Suprapubic skin (tissue), 4 donors: Measurements from ENCODE around the gene ZC3H8. TPM values are rescaled to one million over a fixed set of nuclear protein-coding genes. Genes with fewer than 3 reads are reported as not detected.
"Not testable (repeated sequence)": the region's sequence is repeated elsewhere in the genome, so short reads cannot be mapped to it uniquely, and the experiment has no call there.

Source experiments
- DNase-seq, 2 donors: peaks; one replicate each; pipeline ENCODE4 v3.0.0-alpha.2; 2019; ENCODE audit warnings: low spot score in 2 of 2
- H3K27ac ChIP-seq: fragments of 200-600 bp; sonication (generic); one replicate; pipeline ENCODE4 v1.5.1; 2019
- H3K27me3 ChIP-seq: fragments of 200-600 bp; sonication (generic); one replicate; pipeline ENCODE4 v1.5.1; 2019
- H3K36me3 ChIP-seq: fragments of 200-600 bp; sonication (generic); one replicate; pipeline ENCODE4 v1.5.1; 2019
- H3K4me1 ChIP-seq: fragments of 200-600 bp; sonication (generic); one replicate; pipeline ENCODE4 v1.5.1; 2019
- H3K4me3 ChIP-seq: fragments of 200-600 bp; sonication (generic); one replicate; pipeline ENCODE4 v1.5.1; 2019; ENCODE audit warnings: mild to moderate bottlenecking
- H3K9me3 ChIP-seq: fragments of 200-600 bp; sonication (generic); one replicate; pipeline ENCODE4 v1.5.1; 2019
- EP300 ChIP-seq: sonication (generic); formaldehyde crosslinking; IDR thresholded peaks from one replicate; pipeline ENCODE4 v1.6.1; 2017; ENCODE audit warnings: antibody characterized with exemption
- POLR2A ChIP-seq, 2 donors: fragments of 450-650 bp; IDR thresholded peaks; one replicate each; pipeline ENCODE4 v1.6.1; 2017; ENCODE audit warnings: antibody characterized with exemption in 2 of 2, mild to moderate bottlenecking in 2 of 2, moderate library complexity in 2 of 2
- POLR2AphosphoS5 ChIP-seq, 3 donors: sonication (generic); formaldehyde crosslinking; IDR thresholded peaks; one replicate each; pipeline ENCODE4 v1.6.1; 2017; ENCODE audit warnings: antibody characterized with exemption in 3 of 3
- WGBS: methylation state at CpG from one replicate; pipeline ENCODE4 v1.1.5; 2018; 5-methylcytosine and 5-hydroxymethylcytosine counted together
- total RNA-seq, 4 donors: library from RNA; depleted of rRNA; stranded (reverse); fragments of >200 nt; gene quantifications; one replicate each; pipeline ENCODE4 v1.1.0, GENCODE V29; 2016
- TF ChIP-seq, protein P1 (sequence below), 2 donors: fragments of 200-600 bp in 1 of 2; fragments of 450-650 bp in 1 of 2; sonication (generic) in 1 of 2; IDR thresholded peaks; one replicate each; pipeline ENCODE4 v1.5.1; 2016 to 2019; ENCODE audit warnings: antibody characterized with exemption in 2 of 2, mild to moderate bottlenecking in 1 of 2, moderate library complexity in 1 of 2

The ZC3H8 gene
- total RNA-seq, 4 donors from 2014 or later, result 10.1 to 65.9 (median 35.2) TPM

- Histone ChIP-seq H3K27me3 (no peaks in the 10 kb centered on the region), H3K4me3 (no peak overlapping the region), H3K27ac (no peak overlapping the region), H3K36me3 (no peaks in the 10 kb centered on the region), H3K4me1 (peaks cover 4% of the 10 kb centered on the region), H3K9me3 (no peaks in the 10 kb centered on the region)
- 90% methylated on average over 8 of the region's 8 CpGs for WGBS
- TF ChIP-seq POLR2A (IDR thresholded peaks at IDR 0.05) (no peak), POLR2AphosphoS5 (IDR thresholded peaks at IDR 0.05) (no peak), EP300 (no peak)
- TF ChIP-seq, protein P1, sequence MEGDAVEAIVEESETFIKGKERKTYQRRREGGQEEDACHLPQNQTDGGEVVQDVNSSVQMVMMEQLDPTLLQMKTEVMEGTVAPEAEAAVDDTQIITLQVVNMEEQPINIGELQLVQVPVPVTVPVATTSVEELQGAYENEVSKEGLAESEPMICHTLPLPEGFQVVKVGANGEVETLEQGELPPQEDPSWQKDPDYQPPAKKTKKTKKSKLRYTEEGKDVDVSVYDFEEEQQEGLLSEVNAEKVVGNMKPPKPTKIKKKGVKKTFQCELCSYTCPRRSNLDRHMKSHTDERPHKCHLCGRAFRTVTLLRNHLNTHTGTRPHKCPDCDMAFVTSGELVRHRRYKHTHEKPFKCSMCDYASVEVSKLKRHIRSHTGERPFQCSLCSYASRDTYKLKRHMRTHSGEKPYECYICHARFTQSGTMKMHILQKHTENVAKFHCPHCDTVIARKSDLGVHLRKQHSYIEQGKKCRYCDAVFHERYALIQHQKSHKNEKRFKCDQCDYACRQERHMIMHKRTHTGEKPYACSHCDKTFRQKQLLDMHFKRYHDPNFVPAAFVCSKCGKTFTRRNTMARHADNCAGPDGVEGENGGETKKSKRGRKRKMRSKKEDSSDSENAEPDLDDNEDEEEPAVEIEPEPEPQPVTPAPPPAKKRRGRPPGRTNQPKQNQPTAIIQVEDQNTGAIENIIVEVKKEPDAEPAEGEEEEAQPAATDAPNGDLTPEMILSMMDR (IDR thresholded peaks at IDR 0.05), result no peak
- no peak for DNase-seq
Observed at GRCh38 chr2:112293636-112294401, 39.0 kb upstream of the ZC3H8 start.

- WGBS, result 66% methylated on average over 1 of the region's 1 CpG
- H3K4me1 ChIP-seq, result peaks cover 3% of the 10 kb centered on the region
- H3K27me3 ChIP-seq, result no peaks in the 10 kb centered on the region
- H3K36me3 ChIP-seq, result no peaks in the 10 kb centered on the region
- TF ChIP-seq EP300 (no peak), POLR2AphosphoS5 (IDR thresholded peaks at IDR 0.05) (no peak), POLR2A (IDR thresholded peaks at IDR 0.05) (no peak)
- TF ChIP-seq, protein P1 (IDR thresholded peaks at IDR 0.05), result no peak
- no peak for DNase-seq
- no peaks in the 10 kb centered on the region for H3K9me3 ChIP-seq
- no peak overlapping the region for H3K4me3 ChIP-seq
- H3K27ac ChIP-seq, result no peak overlapping the region
Observed at GRCh38 chr2:112290648-112291047, 35.8 kb upstream of the ZC3H8 start.

- Histone ChIP-seq H3K36me3 (no peaks in the 10 kb centered on the region), H3K27ac (no peak overlapping the region), H3K4me3 (no peak overlapping the region), H3K27me3 (no peaks in the 10 kb centered on the region), H3K9me3 (no peaks in the 10 kb centered on the region), H3K4me1 (no peaks in the 10 kb centered on the region)
- WGBS, result 84% methylated on average over 3 of the region's 3 CpGs
- DNase-seq, result no peak
- TF ChIP-seq POLR2A (IDR thresholded peaks at IDR 0.05) (no peak), POLR2AphosphoS5 (IDR thresholded peaks at IDR 0.05) (no peak), EP300 (no peak)
Observed at GRCh38 chr2:112290088-112290487, 35.2 kb upstream of the ZC3H8 start.

- H3K27me3 ChIP-seq, DNase-seq, H3K9me3 ChIP-seq, H3K36me3 ChIP-seq, H3K4me3 ChIP-seq, H3K27ac ChIP-seq: not testable (repeated sequence)
- H3K4me1 ChIP-seq, result peaks cover 12% of the 10 kb centered on the region
- WGBS, result 75% methylated on average over 2 of the region's 2 CpGs
Observed at GRCh38 chr2:112283535-112283934, 28.7 kb upstream of the ZC3H8 start.

DNA sequence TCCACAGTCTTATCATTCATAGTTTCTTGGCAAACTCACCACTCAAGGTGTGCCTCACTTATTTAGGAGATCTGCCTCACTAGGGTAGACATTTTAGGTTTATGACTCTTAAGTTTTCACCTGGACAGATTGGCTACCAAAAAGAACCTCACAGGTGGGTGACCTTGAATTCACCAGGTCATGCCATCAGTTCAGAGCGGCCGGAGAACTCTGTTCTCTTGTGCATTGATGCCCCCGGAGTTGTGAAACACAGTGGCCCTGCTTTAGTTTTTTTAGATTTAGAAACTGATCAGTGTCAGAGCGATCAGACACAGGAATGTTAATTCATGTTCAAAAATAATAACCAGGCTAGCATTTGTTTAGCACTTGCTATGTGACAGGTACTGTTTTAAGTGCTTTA, 27.2 kb upstream of the ZC3H8 start:
- not testable (repeated sequence) for H3K4me3 ChIP-seq, H3K27me3 ChIP-seq, H3K9me3 ChIP-seq, H3K36me3 ChIP-seq, DNase-seq, H3K27ac ChIP-seq
- peaks cover 17% of the 10 kb centered on the region for H3K4me1 ChIP-seq
- WGBS, result 97% methylated on average over 4 of the region's 4 CpGs

DNA sequence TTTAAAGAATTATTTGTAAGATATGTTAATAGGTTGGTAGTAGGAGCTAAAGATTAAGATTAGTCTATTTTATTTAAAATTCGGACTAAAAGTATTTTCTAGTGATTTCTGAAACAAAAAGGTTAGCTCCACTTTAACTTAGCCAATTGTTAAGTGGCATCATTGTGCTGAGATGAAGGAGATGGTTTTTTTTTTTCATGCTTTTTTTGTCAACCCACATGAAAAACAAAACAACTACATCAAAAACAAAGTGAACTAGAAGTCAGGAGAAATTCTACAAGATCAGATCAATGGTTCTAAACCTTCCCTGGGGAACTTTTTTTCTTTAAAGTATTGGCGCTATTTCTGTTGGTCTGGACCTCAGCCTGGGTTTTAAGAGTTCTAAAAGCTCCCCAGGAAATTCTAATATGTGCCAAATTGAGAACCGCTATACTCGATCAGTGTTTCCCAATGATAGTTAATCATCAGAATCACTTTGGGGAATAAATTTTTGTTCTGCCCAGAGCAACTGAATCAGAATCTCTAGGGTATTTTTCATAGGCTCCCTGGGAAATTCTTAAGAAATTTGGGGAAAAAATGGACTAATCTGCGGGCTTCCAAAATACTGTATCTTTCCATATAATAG, 22.9 kb upstream of the ZC3H8 start:
- Histone ChIP-seq H3K4me1 (peaks cover 21% of the 10 kb centered on the region), H3K9me3 (no peaks in the 10 kb centered on the region), H3K4me3 (no peak overlapping the region), H3K27me3 (no peaks in the 10 kb centered on the region), H3K36me3 (no peaks in the 10 kb centered on the region), H3K27ac (no peak overlapping the region)
- DNase-seq, result no peak
- 59% methylated on average over 5 of the region's 5 CpGs for WGBS
- no peak for TF ChIP-seq POLR2AphosphoS5 (IDR thresholded peaks at IDR 0.05)
- TF ChIP-seq, protein P1 (IDR thresholded peaks at IDR 0.05), result no peak
- TF ChIP-seq POLR2A (IDR thresholded peaks at IDR 0.05), result no peak
- TF ChIP-seq EP300, result no peak
